DOHH2 (cell line): ENCODE measurements around the gene PTPRN2.

ENCODE experiments used
- CTCF ChIP-seq: fragments of 200-600 bp; sonication (generic); IDR thresholded peaks from one replicate; pipeline ENCODE4 v1.5.1; 2014; ENCODE audit warnings: antibody characterized with exemption, mild to moderate bottlenecking, low read depth, low read length; ENCODE audit not compliant: poor library complexity, severe bottlenecking
- EZH2phosphoT487 ChIP-seq: fragments of 200-600 bp; sonication (generic); IDR thresholded peaks from 2 replicates; pipeline ENCODE4 v1.6.1; 2017; ENCODE audit warnings: borderline replicate concordance, mild to moderate bottlenecking, antibody characterized with exemption, low read length, moderate library complexity, mixed read lengths

DNA sequence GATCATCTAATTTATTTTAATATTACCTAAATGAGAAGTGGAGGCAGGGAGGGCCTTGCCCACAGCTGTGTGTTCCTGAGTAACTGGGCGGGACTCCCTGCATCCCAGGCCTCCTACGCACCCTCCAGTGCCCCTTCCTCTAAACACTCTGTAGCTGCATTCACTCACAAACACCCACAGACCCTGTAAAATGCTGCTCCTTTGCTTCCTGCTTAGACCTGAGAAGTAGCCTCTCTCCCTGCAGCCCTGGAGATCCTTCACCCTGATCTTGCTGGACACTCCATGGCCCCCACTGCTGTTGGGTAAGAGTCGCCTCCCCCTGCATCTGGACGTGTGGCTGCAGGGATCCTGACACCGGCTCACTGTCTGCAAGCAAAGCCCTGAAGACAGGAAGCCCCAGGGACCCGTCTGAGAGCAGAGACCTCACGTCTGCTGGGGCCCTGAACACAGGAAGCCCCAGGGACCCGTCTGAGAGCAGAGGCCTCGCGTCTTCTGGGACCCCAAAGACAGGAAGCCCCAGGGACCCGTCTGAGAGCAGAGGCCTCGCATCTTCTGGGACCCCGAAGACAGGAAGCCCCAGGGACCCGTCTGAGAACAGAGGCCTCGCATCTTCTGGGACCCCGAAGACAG, 661.0 kb downstream of the PTPRN2 start:
- TF ChIP-seq CTCF (no peak), EZH2phosphoT487 (no peak)
